ENCODE measurements around the gene OLFML2A. TPM values are rescaled to one million over a fixed set of nuclear protein-coding genes. Genes with fewer than 3 reads are reported as not detected.

The OLFML2A gene
- polyA plus RNA-seq, 6 donors from 2014 or later: 0.09 to 0.39 (median 0.16) TPM; not detected in 1

GRCh38 chr9:124786881-124787573 lies 10.1 kb downstream of the OLFML2A start:
- H3K4me1 Mint-ChIP-seq: peaks cover 11 to 17% (median 14%) of the 10 kb centered on the region in 3 donors
- DNase-seq (no peak), ATAC-seq (ENCODE audit: low read depth in 2 of 2) (no peak)
- no peaks in the 10 kb centered on the region for H3K9me3 Mint-ChIP-seq
- no peak overlapping the region for H3K27ac Mint-ChIP-seq
- no peaks in the 10 kb centered on the region for H3K36me3 Mint-ChIP-seq
- no peak overlapping the region for H3K4me3 Mint-ChIP-seq
- H3K27me3 Mint-ChIP-seq: no peaks in the 10 kb centered on the region

DNA sequence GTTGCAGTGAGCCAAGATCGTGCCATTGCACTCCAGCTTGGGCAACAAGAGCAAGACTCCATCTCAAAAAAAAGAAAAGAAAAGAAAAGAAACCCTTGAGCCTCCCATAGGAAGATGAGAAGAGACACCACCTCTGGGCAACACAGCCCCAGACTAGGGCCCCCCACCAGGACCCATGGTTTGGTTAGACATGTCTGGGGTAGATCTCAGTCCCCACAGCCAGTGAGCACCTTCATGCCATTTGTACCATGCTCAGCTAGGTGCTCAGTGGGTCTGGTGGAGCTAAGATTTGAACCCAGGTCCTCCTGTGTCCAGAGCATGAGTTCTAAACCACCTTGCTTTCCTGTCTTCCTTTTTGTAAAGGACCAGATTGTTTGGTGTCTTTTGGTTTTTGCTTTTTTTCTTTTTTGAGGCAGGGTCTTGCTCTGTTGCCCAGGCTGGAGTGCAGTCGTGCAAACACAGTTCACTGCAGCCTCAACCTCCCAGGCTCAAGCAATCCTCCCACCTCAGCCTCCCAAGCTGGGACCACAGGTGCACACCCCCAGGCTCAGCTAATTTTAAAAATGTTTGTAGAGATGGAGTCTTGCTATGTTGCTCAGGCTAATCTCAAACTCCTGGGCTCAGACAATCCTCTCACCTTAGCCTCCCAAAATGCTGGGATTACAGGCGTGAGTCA lies 11.7 kb downstream of the OLFML2A start:
- DNase-seq: no peak
- ATAC-seq (ENCODE audit: low read depth in 2 of 2): no peak
- peaks cover 14 to 21% (median 19%) of the 10 kb centered on the region in 3 donors for H3K4me1 Mint-ChIP-seq
- H3K36me3 Mint-ChIP-seq: no peaks in the 10 kb centered on the region
- no peak overlapping the region for H3K27ac Mint-ChIP-seq
- H3K4me3 Mint-ChIP-seq: no peak overlapping the region
- H3K9me3 Mint-ChIP-seq: no peaks in the 10 kb centered on the region
- H3K27me3 Mint-ChIP-seq: no peaks in the 10 kb centered on the region

- Mint-ChIP-seq H3K4me1 (peaks cover 14 to 21% (median 19%) of the 10 kb centered on the region in 3 donors), H3K36me3 (no peaks in the 10 kb centered on the region), H3K27ac (no peak overlapping the region), H3K27me3 (no peaks in the 10 kb centered on the region), H3K9me3 (no peaks in the 10 kb centered on the region), H3K4me3 (no peak overlapping the region)
- ATAC-seq (ENCODE audit: low read depth in 2 of 2): no peak
- DNase-seq: no peak
Measured at GRCh38 chr9:124789531-124789930, 12.6 kb downstream of the OLFML2A start.

- H3K27ac Mint-ChIP-seq: peak overlapping the region in 2 of 6 donors; percentile 15 to 63
- DNase-seq (no peak), ATAC-seq (ENCODE audit: low read depth in 2 of 2) (no peak)
- no peaks in the 10 kb centered on the region for H3K27me3 Mint-ChIP-seq
- H3K9me3 Mint-ChIP-seq: no peaks in the 10 kb centered on the region
- no peaks in the 10 kb centered on the region for H3K36me3 Mint-ChIP-seq
- H3K4me3 Mint-ChIP-seq: peak overlapping the region in 1 of 8 donors; percentile 40
- peaks cover 14 to 21% (median 19%) of the 10 kb centered on the region in 3 donors for H3K4me1 Mint-ChIP-seq
Measured at GRCh38 chr9:124790301-124790700, 13.4 kb downstream of the OLFML2A start.

DNA sequence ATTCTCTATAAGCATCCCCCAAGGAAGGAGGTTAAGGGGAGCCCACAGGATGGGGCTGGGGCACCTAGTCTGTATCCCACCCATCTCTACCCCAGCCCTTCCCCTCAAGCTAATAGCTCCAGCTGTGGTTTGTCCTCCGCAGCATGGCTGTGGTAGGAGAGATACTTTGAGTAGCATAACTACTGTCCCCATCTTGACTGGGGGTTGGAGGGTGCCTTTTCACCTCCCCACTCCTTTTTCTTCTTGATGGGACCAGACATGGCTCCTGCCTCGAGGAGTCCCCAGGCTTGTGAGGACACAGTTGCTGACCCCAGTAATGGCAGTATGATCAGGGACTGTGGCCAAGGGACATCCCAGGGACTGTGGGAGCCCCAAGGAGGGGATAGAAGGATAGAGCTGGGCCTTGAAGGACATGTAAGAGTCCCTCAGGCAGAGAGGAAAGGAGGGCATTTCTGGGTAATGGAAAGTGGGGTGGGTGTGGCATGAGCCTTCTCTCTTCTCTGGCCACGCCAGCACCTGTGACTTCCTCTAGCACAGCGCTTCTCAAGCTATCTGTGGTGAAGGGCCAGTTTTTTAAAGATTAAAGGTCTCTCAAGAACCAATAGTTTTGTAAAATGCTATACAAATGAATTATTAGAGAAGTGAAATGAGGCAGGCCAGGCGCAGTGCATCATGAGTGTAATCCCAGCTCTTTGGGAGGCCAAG lies 14.0 kb downstream of the OLFML2A start:
- H3K27ac Mint-ChIP-seq: peak overlapping the region in 5 of 6 donors; percentile 11 to 74 (median 51)
- H3K36me3 Mint-ChIP-seq: no peaks in the 10 kb centered on the region
- peak; percentile 62 to 67 for ATAC-seq (ENCODE audit: low read depth in 2 of 2)

DNA sequence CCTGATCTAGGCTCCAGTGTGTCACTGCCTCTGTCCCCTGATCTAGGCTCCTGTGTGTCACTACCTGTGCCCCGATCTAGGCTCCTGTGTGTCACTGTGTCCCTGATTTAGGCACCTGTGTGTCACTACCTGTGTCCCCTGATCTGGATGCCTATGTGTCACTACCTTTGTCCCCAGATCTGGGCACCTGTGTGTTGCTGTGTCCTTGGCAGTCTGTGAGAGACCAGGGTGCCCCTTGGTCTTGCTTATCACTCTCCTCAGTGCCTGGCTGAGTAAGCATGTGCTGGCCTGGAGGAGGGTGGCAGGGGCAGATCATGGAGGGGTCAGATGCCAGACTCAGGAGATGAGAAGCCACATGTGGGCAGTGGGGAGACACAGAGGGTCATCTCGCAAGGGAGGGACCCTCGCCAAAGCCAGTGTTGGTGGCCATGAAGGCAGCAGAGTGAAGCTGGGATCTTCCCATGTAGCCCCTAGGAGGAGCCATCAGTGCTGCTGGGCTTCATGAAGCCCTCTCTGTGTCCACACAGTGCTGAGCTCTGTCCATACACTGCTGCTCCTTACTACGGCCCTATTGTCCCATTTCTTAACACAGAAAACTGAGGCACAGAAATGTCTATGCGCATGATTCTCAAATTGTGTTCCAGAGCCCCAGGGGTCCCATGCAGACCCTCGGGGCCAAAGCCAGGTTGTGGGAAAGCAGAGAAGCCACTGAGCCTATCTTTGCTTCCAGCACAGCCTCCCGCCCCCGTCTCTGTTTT lies 15.5 kb downstream of the OLFML2A start:
- Mint-ChIP-seq H3K9me3 (no peaks in the 10 kb centered on the region), H3K27me3 (no peaks in the 10 kb centered on the region), H3K4me1 (peaks cover 14 to 33% (median 24%) of the 10 kb centered on the region in 3 donors), H3K36me3 (no peaks in the 10 kb centered on the region), H3K4me3 (peak overlapping the region in 2 of 8 donors; percentile 15 to 40), H3K27ac (peak overlapping the region in 2 of 6 donors; percentile 56 to 82)
- ATAC-seq (ENCODE audit: low read depth in 2 of 2) (no peak), DNase-seq (no peak)

More for the DNA sequence above, 14.0 kb downstream of the OLFML2A start:
- no peak for DNase-seq
- H3K9me3 Mint-ChIP-seq: no peaks in the 10 kb centered on the region
- H3K4me3 Mint-ChIP-seq: peak overlapping the region in 3 of 8 donors; percentile 18 to 74 (median 43)
- peaks cover 14 to 26% (median 23%) of the 10 kb centered on the region in 3 donors for H3K4me1 Mint-ChIP-seq
- H3K27me3 Mint-ChIP-seq: no peaks in the 10 kb centered on the region

GRCh38 chr9:124793015-124793541 lies 16.1 kb downstream of the OLFML2A start:
- ATAC-seq (ENCODE audit: low read depth in 2 of 2) (no peak), DNase-seq (no peak)
- H3K27ac Mint-ChIP-seq: peak overlapping the region in 3 of 6 donors; percentile 5 to 56 (median 49)
- H3K4me1 Mint-ChIP-seq: peaks cover 14 to 35% (median 24%) of the 10 kb centered on the region in 3 donors
- no peaks in the 10 kb centered on the region for H3K9me3 Mint-ChIP-seq
- H3K4me3 Mint-ChIP-seq: no peak overlapping the region
- H3K27me3 Mint-ChIP-seq: no peaks in the 10 kb centered on the region
- H3K36me3 Mint-ChIP-seq: no peaks in the 10 kb centered on the region

GRCh38 chr9:124794902-124795491 lies 18.1 kb downstream of the OLFML2A start:
- DNase-seq: no peak
- H3K9me3 Mint-ChIP-seq: no peaks in the 10 kb centered on the region
- peaks cover 15 to 43% (median 39%) of the 10 kb centered on the region in 3 donors for H3K4me1 Mint-ChIP-seq
- no peaks in the 10 kb centered on the region for H3K36me3 Mint-ChIP-seq
- H3K27me3 Mint-ChIP-seq: no peaks in the 10 kb centered on the region
- H3K27ac Mint-ChIP-seq: peak overlapping the region in 2 of 6 donors; percentile 74 to 96
- peak overlapping the region in 1 of 8 donors; percentile 26 for H3K4me3 Mint-ChIP-seq
- ATAC-seq (ENCODE audit: low read depth in 2 of 2): no peak

GRCh38 chr9:124795881-124796431 lies 19.0 kb downstream of the OLFML2A start:
- no peaks in the 10 kb centered on the region for H3K36me3 Mint-ChIP-seq
- H3K27ac Mint-ChIP-seq: peak overlapping the region in 2 of 6 donors; percentile 32 to 96
- ATAC-seq (ENCODE audit: low read depth in 2 of 2): no peak

GRCh38 chr9:124797343-124798103 lies 20.6 kb downstream of the OLFML2A start:
- no peaks in the 10 kb centered on the region for H3K36me3 Mint-ChIP-seq
- H3K9me3 Mint-ChIP-seq: peaks cover 0 to 5% (median 0%) of the 10 kb centered on the region in 7 donors
- H3K27me3 Mint-ChIP-seq: no peaks in the 10 kb centered on the region
- ATAC-seq (ENCODE audit: low read depth in 2 of 2): no peak
- DNase-seq: no peak
- no peak overlapping the region for H3K4me3 Mint-ChIP-seq
- H3K4me1 Mint-ChIP-seq: peaks cover 21 to 46% (median 45%) of the 10 kb centered on the region in 3 donors
- peak overlapping the region; percentile 61 to 100 (median 83) for H3K27ac Mint-ChIP-seq

More at GRCh38 chr9:124795881-124796431, 19.0 kb downstream of the OLFML2A start:
- H3K27me3 Mint-ChIP-seq: no peaks in the 10 kb centered on the region
- peaks cover 0 to 4% (median 0%) of the 10 kb centered on the region in 7 donors for H3K9me3 Mint-ChIP-seq
- peaks cover 22 to 46% (median 46%) of the 10 kb centered on the region in 3 donors for H3K4me1 Mint-ChIP-seq
- H3K4me3 Mint-ChIP-seq: peak overlapping the region in 1 of 8 donors; percentile 69
- DNase-seq: no peak

DNA sequence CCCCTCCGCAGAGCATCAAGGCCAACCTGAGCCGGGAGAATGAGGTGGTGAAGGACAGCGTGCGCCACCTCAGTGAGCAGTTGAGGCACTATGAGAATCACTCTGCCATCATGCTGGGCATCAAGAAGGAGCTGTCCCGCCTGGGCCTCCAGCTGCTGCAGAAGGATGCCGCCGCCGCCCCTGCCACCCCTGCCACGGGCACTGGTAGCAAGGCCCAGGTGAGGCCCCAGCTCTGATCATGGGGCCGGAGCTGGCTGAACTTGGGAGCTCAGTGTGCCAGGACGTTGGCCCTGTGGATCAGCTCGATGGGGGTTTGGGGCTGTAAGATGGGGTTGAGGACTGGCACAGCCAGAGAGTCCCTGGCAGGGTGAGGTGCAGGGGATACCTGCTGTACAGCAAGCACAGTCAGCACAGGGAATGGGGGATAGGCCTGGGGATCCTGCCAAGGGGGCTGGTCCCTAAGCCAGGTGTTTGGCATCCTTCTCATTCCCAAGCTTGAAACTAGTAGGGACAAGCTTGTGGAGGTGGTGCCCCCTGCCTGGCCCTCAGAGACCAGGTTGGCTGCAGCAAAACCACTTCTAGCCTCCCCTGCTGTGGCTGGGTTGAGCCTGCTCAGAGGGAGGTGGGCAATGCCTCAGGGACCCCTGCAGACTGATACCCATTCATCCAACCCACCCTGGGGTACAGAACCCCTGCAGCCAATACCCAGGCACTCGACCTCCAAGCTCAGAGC lies 22.5 kb downstream of the OLFML2A start:
- peak overlapping the region; percentile 65 to 100 (median 99) for H3K27ac Mint-ChIP-seq
- no peak for DNase-seq

More for the DNA sequence above, 22.5 kb downstream of the OLFML2A start:
- ATAC-seq (ENCODE audit: low read depth in 2 of 2): no peak
- H3K4me3 Mint-ChIP-seq: peak overlapping the region in 5 of 8 donors; percentile 5 to 85 (median 76)
- peaks cover 22 to 51% (median 47%) of the 10 kb centered on the region in 3 donors for H3K4me1 Mint-ChIP-seq
- H3K9me3 Mint-ChIP-seq: peaks cover 0 to 5% (median 0%) of the 10 kb centered on the region in 7 donors
- H3K27me3 Mint-ChIP-seq: no peaks in the 10 kb centered on the region
- no peaks in the 10 kb centered on the region for H3K36me3 Mint-ChIP-seq
